Thoracic aorta (tissue), 2 donors: ENCODE results near the gene ARHGEF3. TPM values are rescaled to one million over a fixed set of nuclear protein-coding genes. Genes with fewer than 3 reads are reported as not detected.

Source experiments
- ATAC-seq: fragments of 150-250 bp; one replicate; pipeline ENCODE4 v1.8.0; 2017; ENCODE audit warnings: low read depth; ENCODE audit not compliant: insufficient number of reproducible peaks, low FRiP score
- DNase-seq: peaks from one replicate; pipeline ENCODE4 v3.0.0-alpha.2; 2020; ENCODE audit warnings: low spot score
- H3K27ac ChIP-seq, 2 donors: fragments of 200-600 bp; sonication (generic); 1 replicate in 1 of 2; 2 replicates in 1 of 2; pipeline ENCODE4 v1.5.1; 2016; ENCODE audit warnings: mild to moderate bottlenecking in 2 of 2, moderate library complexity in 2 of 2
- H3K27me3 ChIP-seq: fragments of 200-600 bp; sonication (generic); replicated peaks from 2 replicates; pipeline ENCODE4 v1.6.0; 2016; ENCODE audit warnings: mild to moderate bottlenecking; ENCODE audit not compliant: insufficient read depth
- H3K36me3 ChIP-seq: fragments of 200-600 bp; sonication (generic); one replicate; pipeline ENCODE4 v1.5.1; 2016
- H3K4me1 ChIP-seq, 2 donors: fragments of 200-600 bp; sonication (generic); 1 replicate in 1 of 2; 2 replicates in 1 of 2; pipeline versions ENCODE4 v1.5.1 to v1.6.0; 2016; ENCODE audit warnings: low read depth in 2 of 2, mild to moderate bottlenecking in 1 of 2; ENCODE audit not compliant: control insufficient read depth in 1 of 2
- H3K4me3 ChIP-seq: fragments of 200-600 bp; sonication (generic); 2 replicates; pipeline ENCODE4 v1.5.1; 2016; ENCODE audit warnings: mild to moderate bottlenecking
- H3K9me3 ChIP-seq: fragments of 200-600 bp; sonication (generic); 2 replicates; pipeline ENCODE4 v1.5.1; 2016
- CTCF ChIP-seq: fragments of 200-600 bp; sonication (generic); IDR thresholded peaks from one replicate; pipeline ENCODE4 v1.5.1; 2019; ENCODE audit warnings: antibody characterized with exemption
- total RNA-seq, 2 donors: library from RNA; depleted of rRNA; stranded (reverse); fragments of >200 nt; gene quantifications; one replicate each; pipeline versions ENCODE4 v1.1.0 to v1.2.3, GENCODE V29; 2016

The ARHGEF3 gene
- total RNA-seq, 2 donors from 2014 or later: 13.9 to 21.9 TPM

- DNase-seq: peak; percentile 20
- Histone ChIP-seq H3K36me3 (no peaks in the 10 kb centered on the region), H3K4me3 (peak overlapping the region; percentile 99), H3K27me3 (no peaks in the 10 kb centered on the region), H3K9me3 (no peaks in the 10 kb centered on the region), H3K4me1 (peaks cover 10 to 19% of the 10 kb centered on the region in 2 donors), H3K27ac (peak overlapping the region; percentile 92 to 99)
- ATAC-seq: peak; percentile 63
- TF ChIP-seq CTCF: no peak
Observed at GRCh38 chr3:56682462-56683121, 119.2 kb downstream of the ARHGEF3 start.

DNA sequence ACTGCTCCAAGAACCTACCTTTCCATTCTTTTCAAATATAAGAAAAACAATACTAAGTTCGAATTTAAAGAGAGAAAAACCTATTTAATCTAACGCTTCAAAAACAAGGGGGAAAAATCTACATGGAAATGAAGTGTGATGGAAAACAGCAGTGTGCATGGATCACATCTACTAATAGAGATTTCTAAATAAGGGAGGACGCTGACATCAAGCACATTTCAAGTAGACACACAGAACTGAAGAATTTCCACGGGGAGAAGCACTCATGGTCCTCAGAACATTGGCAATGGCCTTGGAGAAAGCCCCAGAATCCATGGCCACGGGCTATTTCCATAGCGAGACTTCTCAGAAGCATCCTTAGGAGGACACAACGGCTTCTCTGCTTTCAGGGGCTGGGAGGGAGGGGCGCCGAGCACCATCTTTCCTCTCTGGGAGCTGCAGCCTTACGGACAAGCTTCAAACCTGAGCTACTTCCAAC, 119.7 kb downstream of the ARHGEF3 start:
- H3K9me3 ChIP-seq: no peaks in the 10 kb centered on the region
- DNase-seq (no peak), ATAC-seq (peak; percentile 45)
- TF ChIP-seq CTCF: no peak
- H3K27ac ChIP-seq: peak overlapping the region; percentile 92 to 99
- peaks cover 10 to 19% of the 10 kb centered on the region in 2 donors for H3K4me1 ChIP-seq
- peak overlapping the region; percentile 99 for H3K4me3 ChIP-seq
- H3K36me3 ChIP-seq: no peaks in the 10 kb centered on the region
- H3K27me3 ChIP-seq: no peaks in the 10 kb centered on the region

DNA sequence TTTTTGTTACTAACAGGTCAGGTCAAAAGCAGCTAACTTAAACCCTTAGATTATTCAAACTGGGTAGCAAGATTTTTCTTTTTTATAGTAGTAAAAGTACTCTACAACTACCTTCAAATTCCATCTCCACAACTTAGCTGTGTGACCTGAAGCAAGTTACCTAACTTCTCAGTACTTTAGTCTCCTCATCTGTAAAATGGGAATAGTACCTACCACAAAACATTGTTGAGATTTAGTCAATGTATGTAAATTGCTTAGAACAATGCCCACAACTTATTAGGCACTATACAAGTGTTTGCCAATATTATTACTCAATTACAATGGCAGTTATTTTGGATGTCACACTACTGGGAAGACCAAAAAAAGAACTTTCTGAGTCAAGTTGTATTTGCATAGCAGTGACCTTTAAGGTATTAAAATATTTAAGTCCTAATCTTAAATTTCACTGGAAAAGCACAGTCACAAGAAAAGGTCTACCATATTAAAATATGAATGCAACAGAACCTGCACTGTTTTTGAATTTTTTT, 121.6 kb downstream of the ARHGEF3 start:
- H3K27me3 ChIP-seq: no peaks in the 10 kb centered on the region
- H3K36me3 ChIP-seq: no peaks in the 10 kb centered on the region
- no peak for TF ChIP-seq CTCF
- H3K4me1 ChIP-seq: peaks cover 10 to 19% of the 10 kb centered on the region in 2 donors
- no peak overlapping the region for H3K4me3 ChIP-seq
- H3K27ac ChIP-seq: no peak overlapping the region
- DNase-seq (no peak), ATAC-seq (no peak)
- H3K9me3 ChIP-seq: no peaks in the 10 kb centered on the region

Other genes with a start within 250 kb of the ARHGEF3 start
- 10 to 100 TPM; 11.0 to 98.1 TPM for gene CCDC66, start 244.8 kb downstream of the ARHGEF3 start, total RNA-seq
- gene TASOR, start 118.7 kb downstream of the ARHGEF3 start, total RNA-seq: 10 to 100 TPM; 45.9 to 78.4 TPM